ENCODE results near the gene SULT4A1. TPM values are rescaled to one million over a fixed set of nuclear protein-coding genes. Genes with fewer than 3 reads are reported as not detected.
A peak's percentile ranks its signal among the peaks of the same experiment; 100 is the strongest.

Gene SULT4A1
- total and polyA plus RNA-seq, 2 of the 8 experiments (the other 6 are each of a cell fraction or from before 2014, with no cell fraction given) = 9.1 to 11.8 TPM

GRCh38 chr22:43897751-43898261, 35.5 kb upstream of the SULT4A1 start:
- Histone ChIP-seq H3K27ac (ENCODE audit: low read depth, low read length) (no peak overlapping the region), H2BK120ac (replicated peaks; ENCODE audit: low read depth, low read length) (no peak overlapping the region), H4K91ac (replicated peaks; ENCODE audit: insufficient read length, low read length) (no peak overlapping the region), H2BK5ac (ENCODE audit: low read depth, low read length) (no peak overlapping the region), H3K23ac (ENCODE audit: insufficient read length) (no peak overlapping the region), H3K9ac (replicated peaks in 1 of 4; ENCODE audit: extremely low read depth in 1 of 4, low read depth in 3 of 4, low read length in 3 of 4) (no peak overlapping the region), H3K4ac (replicated peaks; ENCODE audit: insufficient read length, low read depth, low read length) (no peak overlapping the region), H3K27me3 (replicated peaks in 1 of 4; ENCODE audit: control insufficient read depth in 3 of 4, extremely low read depth in 1 of 4, insufficient read depth in 3 of 4, low read length in 3 of 4) (no peaks in the 10 kb centered on the region; a peak in 1 of 7 replicates), H2AFZ (ENCODE audit: low read length) (no peak overlapping the region; the same call in 1 of the 2 replicates), H3K14ac (ENCODE audit: insufficient read length) (no peak overlapping the region), H3K23me2 (ENCODE audit: low read depth, low read length) (no peaks in the 10 kb centered on the region), H3K56ac (replicated peaks; ENCODE audit: insufficient read length, low read depth, low read length) (no peak overlapping the region), H3K9me3 (ENCODE audit: insufficient read depth in 2 of 2, low read depth in 1 of 2, low read length in 1 of 2) (no peaks in the 10 kb centered on the region), H2BK20ac (ENCODE audit: low read length) (no peak overlapping the region), H3K18ac (ENCODE audit: extremely low read depth, low read length) (no peak overlapping the region; the same call in 1 of the 2 replicates), H3K4me2 (ENCODE audit: insufficient read depth in 1 of 2, low read depth in 2 of 2, low read length in 2 of 2) (no peak overlapping the region), H4K8ac (ENCODE audit: extremely low read depth, insufficient read depth, low read length) (no peak overlapping the region; the same call in 1 of the 2 replicates), H4K5ac (ENCODE audit: insufficient read length, low read depth, low read length) (no peak overlapping the region), H3K4me3 (ENCODE audit: extremely low read depth in 1 of 4, insufficient read depth in 2 of 4, low read depth in 3 of 4, low read length in 4 of 4) (no peak overlapping the region), H2BK15ac (ENCODE audit: low read length) (no peak overlapping the region), H3K79me2 (ENCODE audit: control insufficient read depth in 1 of 2, insufficient read depth in 2 of 2, low read length in 2 of 2) (no peaks in the 10 kb centered on the region), H2BK12ac (ENCODE audit: low read depth, low read length) (peak overlapping the region; percentile 50; the same call in 1 of the 2 replicates), H3K79me1 (ENCODE audit: low read depth, low read length) (no peaks in the 10 kb centered on the region; the same call in 1 of the 2 replicates), H2AK5ac (ENCODE audit: low read depth, low read length) (no peak overlapping the region), H4K20me1 (replicated peaks in 1 of 2; ENCODE audit: control insufficient read depth in 1 of 2, insufficient read depth in 2 of 2, low read length in 2 of 2) (no peaks in the 10 kb centered on the region), H3K36me3 (ENCODE audit: control insufficient read depth in 2 of 4, insufficient read depth in 4 of 4, low read length in 3 of 4) (no peaks in the 10 kb centered on the region), H3K4me1 (replicated peaks in 1 of 4; ENCODE audit: control insufficient read depth in 3 of 4, insufficient read depth in 4 of 4, low read length in 3 of 4) (peaks cover 0 to 4% (median 0%) of the 10 kb centered on the region in 4 experiments; a peak in 3 of 7 replicates)
- POLR2A ChIA-PET (ENCODE audit: partially characterized antibody) = no interaction called here
- DNase-seq (ENCODE audit: low read depth in 1 of 2, low spot score in 2 of 2) = no peak
- WGBS, 2 experiments (ENCODE audit: extremely low coverage in 1 of 2, insufficient coverage in 1 of 2, insufficient read length in 1 of 2, insufficient replicate concordance in 2 of 2, low coverage in 1 of 2, low lambda C conversion rate in 2 of 2, missing lambda C conversion rate in 1 of 2) = 83% methylated on average over 11 of the region's 12 CpGs; no CpG with 5 or more reads in 1 of the 2 experiments
- TF ChIP-seq POLR2AphosphoS5 (IDR thresholded peaks at IDR 0.05; ENCODE audit: low read depth, low read length) (no peak), TAF7 (optimal IDR thresholded peaks at IDR 0.05; ENCODE audit: borderline replicate concordance, low read depth, low read length) (no peak), CEBPB (IDR thresholded peaks at IDR 0.05; ENCODE audit: low read depth, low read length) (no peak), CREB1 (IDR thresholded peaks at IDR 0.05) (no peak), SRF (IDR thresholded peaks at IDR 0.05; ENCODE audit: low read depth, low read length) (no peak), HDAC6 (IDR thresholded peaks at IDR 0.05; ENCODE audit: low read depth, low read length) (no peak), ASH2L (IDR thresholded peaks at IDR 0.05; ENCODE audit: low read length) (no peak), TCF12 (IDR thresholded peaks at IDR 0.05; ENCODE audit: low read depth, low read length) (no peak), CHD2 (IDR thresholded peaks at IDR 0.05; ENCODE audit: low read length) (no peak), SIN3A (conservative IDR thresholded peaks at IDR 0.05 in 1 of 2, IDR thresholded peaks at IDR 0.05 in 1 of 2; ENCODE audit: low read depth in 1 of 2, low read length in 2 of 2) (no peak), JUND (IDR thresholded peaks at IDR 0.05; ENCODE audit: low read length) (no peak), SIRT6 (IDR thresholded peaks at IDR 0.05; ENCODE audit: low read length) (no peak), SP2 (IDR thresholded peaks at IDR 0.05; ENCODE audit: low read length) (no peak)
- no peak for FAIRE-seq
- CTCF ChIA-PET (ENCODE audit: partially characterized antibody) = interaction anchor here (0.6 to 21.4 kb wide), 6 partner anchors 12 to 573 kb away, joined by 3 to 226 read pairs (median 6); no protein-coding TSS in a partner anchor
